Measurements from ENCODE around the gene KCNJ6. TPM values are rescaled to one million over a fixed set of nuclear protein-coding genes. Genes with fewer than 3 reads are reported as not detected.

KCNJ6 gene
- total RNA-seq, 1 experiment from 2014 or later, result not detected

GRCh38 chr21:37793660-37794059, 122.6 kb downstream of the KCNJ6 start:
- H3K27ac ChIP-seq (ENCODE audit: low read length), result no peak overlapping the region
- ChIA-PET CTCF (no interaction called here), POLR2A (no interaction called here)
- no peak overlapping the region for H3K4me3 ChIP-seq (ENCODE audit: low read depth in 2 of 2, low read length in 2 of 2)
- in situ Hi-C loops (cut with HindIII; ENCODE audit: low pct_unique_long_range_greater_than_20kb, low sequenced_read_pairs), result no loop called here
- no TSS peak for BruUV-seq (replicated peaks)
- intact Hi-C loops (cut with micrococcal nuclease; ENCODE audit: unreplicated experiment), result no loop called here
- no peaks in the 10 kb centered on the region for H3K27me3 ChIP-seq (ENCODE audit: control insufficient read depth, insufficient read depth, low read length)
- H3K4me1 ChIP-seq (ENCODE audit: control insufficient read depth, insufficient read depth, low read length), result no peaks in the 10 kb centered on the region
- H3K9me3 ChIP-seq (ENCODE audit: control insufficient read depth, insufficient read depth, low read depth, low read length), result no peaks in the 10 kb centered on the region
- TF ChIP-seq SIN3A (IDR thresholded peaks at IDR 0.05; ENCODE audit: borderline replicate concordance, insufficient read depth, low read depth, low read length) (no peak), POLR2AphosphoS5 (IDR thresholded peaks at IDR 0.05; ENCODE audit: low read depth, low read length) (no peak)
- no peaks in the 10 kb centered on the region for H3K36me3 ChIP-seq (ENCODE audit: control insufficient read depth, insufficient read depth, low read length)
- ATAC-seq, result no peak
- DNase-seq (ENCODE audit: low read depth, low spot score), result no peak

GRCh38 chr21:37792046-37792445, 124.2 kb downstream of the KCNJ6 start:
- ChIA-PET CTCF (no interaction called here), POLR2A (no interaction called here)
- TF ChIP-seq CTCF (IDR thresholded peaks at IDR 0.05), result no peak
- no peak for TF ChIP-seq REST (IDR thresholded peaks at IDR 0.05; ENCODE audit: insufficient read depth in 1 of 2, low read depth in 2 of 2, low read length in 1 of 2)
- TF ChIP-seq SIN3A (IDR thresholded peaks at IDR 0.05; ENCODE audit: borderline replicate concordance, insufficient read depth, low read depth, low read length), result no peak
- no peak for TF ChIP-seq TCF7L2 (IDR thresholded peaks at IDR 0.05; ENCODE audit: low read depth, low read length)
- no peak for TF ChIP-seq POLR2AphosphoS5 (IDR thresholded peaks at IDR 0.05; ENCODE audit: low read depth, low read length)
- intact Hi-C loops (cut with micrococcal nuclease; ENCODE audit: unreplicated experiment) (no loop called here), in situ Hi-C loops (cut with HindIII; ENCODE audit: low pct_unique_long_range_greater_than_20kb, low sequenced_read_pairs) (no loop called here)
- BruUV-seq (replicated peaks), result no TSS peak
- DNase-seq (ENCODE audit: low read depth, low spot score) (no peak), ATAC-seq (no peak)
- Histone ChIP-seq H3K27me3 (ENCODE audit: control insufficient read depth, insufficient read depth, low read length) (no peaks in the 10 kb centered on the region), H3K4me1 (ENCODE audit: control insufficient read depth, insufficient read depth, low read length) (no peaks in the 10 kb centered on the region), H3K36me3 (ENCODE audit: control insufficient read depth, insufficient read depth, low read length) (no peaks in the 10 kb centered on the region), H3K9me3 (ENCODE audit: control insufficient read depth, insufficient read depth, low read depth, low read length) (no peaks in the 10 kb centered on the region), H3K27ac (ENCODE audit: low read length) (no peak overlapping the region), H3K4me3 (ENCODE audit: low read depth in 2 of 2, low read length in 2 of 2) (no peak overlapping the region)

- no peak for DNase-seq (ENCODE audit: low read depth, low spot score)
- no peak for TF ChIP-seq POLR2AphosphoS5 (IDR thresholded peaks at IDR 0.05; ENCODE audit: low read depth, low read length)
- TF ChIP-seq CTCF (IDR thresholded peaks at IDR 0.05), result no peak
- H3K27ac ChIP-seq (ENCODE audit: low read length), result no peak overlapping the region
- CTCF ChIA-PET, result no interaction called here
- H3K9me3 ChIP-seq (ENCODE audit: control insufficient read depth, insufficient read depth, low read depth, low read length), result no peaks in the 10 kb centered on the region
- no TSS peak for BruUV-seq (replicated peaks)
- POLR2A ChIA-PET, result no interaction called here
- H3K4me3 ChIP-seq (ENCODE audit: low read depth in 2 of 2, low read length in 2 of 2), result no peak overlapping the region
- no peaks in the 10 kb centered on the region for H3K27me3 ChIP-seq (ENCODE audit: control insufficient read depth, insufficient read depth, low read length)
- intact Hi-C loops (cut with micrococcal nuclease; ENCODE audit: unreplicated experiment), result no loop called here
- in situ Hi-C loops (cut with HindIII; ENCODE audit: low pct_unique_long_range_greater_than_20kb, low sequenced_read_pairs), result no loop called here
- ATAC-seq, result no peak
- H3K4me1 ChIP-seq (ENCODE audit: control insufficient read depth, insufficient read depth, low read length), result no peaks in the 10 kb centered on the region
- no peaks in the 10 kb centered on the region for H3K36me3 ChIP-seq (ENCODE audit: control insufficient read depth, insufficient read depth, low read length)
Observed at GRCh38 chr21:37790905-37791304, 125.4 kb downstream of the KCNJ6 start.
